Measurements from ENCODE around the gene MACROD2. TPM values are rescaled to one million over a fixed set of nuclear protein-coding genes. Genes with fewer than 3 reads are reported as not detected.

MACROD2 gene
- total RNA-seq, 1 experiment from 2014 or later: 3.1 TPM

DNA sequence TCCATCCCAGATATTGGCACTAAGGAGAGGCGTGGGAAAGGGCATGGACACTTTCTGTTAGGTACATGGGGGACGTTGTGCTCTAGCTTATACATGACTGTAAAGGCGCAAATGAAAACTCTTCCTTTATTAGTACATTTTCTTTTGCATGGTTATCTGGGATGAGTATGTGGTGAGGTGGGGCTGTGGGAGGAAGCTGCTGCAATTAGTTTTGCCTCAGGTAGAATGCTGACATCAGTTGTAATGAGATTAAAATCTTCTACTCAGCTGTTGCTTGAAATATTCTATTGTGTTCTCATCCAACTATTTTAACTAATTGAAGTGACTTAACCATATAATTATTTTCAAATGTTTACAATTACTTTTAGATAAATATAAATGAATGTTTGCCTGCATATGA, 560.4 kb downstream of the MACROD2 start:
- H3K36me3 Mint-ChIP-seq (ENCODE audit: insufficient read depth, unreplicated experiment): no peaks in the 10 kb centered on the region
- H3K27me3 Mint-ChIP-seq (ENCODE audit: insufficient read depth, unreplicated experiment): no peaks in the 10 kb centered on the region
- POLR2A ChIA-PET: interaction anchor here (1.1 to 2.1 kb wide), 4 partner anchors 11 to 26 kb away, joined by 4 to 8 read pairs (median 4); no protein-coding TSS in a partner anchor
- intact Hi-C loops (cut with micrococcal nuclease): no loop called here
- TF ChIP-seq, protein P1, sequence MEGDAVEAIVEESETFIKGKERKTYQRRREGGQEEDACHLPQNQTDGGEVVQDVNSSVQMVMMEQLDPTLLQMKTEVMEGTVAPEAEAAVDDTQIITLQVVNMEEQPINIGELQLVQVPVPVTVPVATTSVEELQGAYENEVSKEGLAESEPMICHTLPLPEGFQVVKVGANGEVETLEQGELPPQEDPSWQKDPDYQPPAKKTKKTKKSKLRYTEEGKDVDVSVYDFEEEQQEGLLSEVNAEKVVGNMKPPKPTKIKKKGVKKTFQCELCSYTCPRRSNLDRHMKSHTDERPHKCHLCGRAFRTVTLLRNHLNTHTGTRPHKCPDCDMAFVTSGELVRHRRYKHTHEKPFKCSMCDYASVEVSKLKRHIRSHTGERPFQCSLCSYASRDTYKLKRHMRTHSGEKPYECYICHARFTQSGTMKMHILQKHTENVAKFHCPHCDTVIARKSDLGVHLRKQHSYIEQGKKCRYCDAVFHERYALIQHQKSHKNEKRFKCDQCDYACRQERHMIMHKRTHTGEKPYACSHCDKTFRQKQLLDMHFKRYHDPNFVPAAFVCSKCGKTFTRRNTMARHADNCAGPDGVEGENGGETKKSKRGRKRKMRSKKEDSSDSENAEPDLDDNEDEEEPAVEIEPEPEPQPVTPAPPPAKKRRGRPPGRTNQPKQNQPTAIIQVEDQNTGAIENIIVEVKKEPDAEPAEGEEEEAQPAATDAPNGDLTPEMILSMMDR (IDR thresholded peaks at IDR 0.05; ENCODE audit: unreplicated experiment): no peak
- no TSS peak for BruUV-seq (replicated peaks)
- H3K4me1 Mint-ChIP-seq (ENCODE audit: insufficient read depth, unreplicated experiment): peaks cover 6% of the 10 kb centered on the region
- no peaks in the 10 kb centered on the region for H3K9me3 Mint-ChIP-seq (ENCODE audit: unreplicated experiment)
- H3K27ac Mint-ChIP-seq (ENCODE audit: low read depth, unreplicated experiment): no peak overlapping the region
- no peak for DNase-seq (ENCODE audit: unreplicated experiment)
- CTCF ChIA-PET: interaction anchor here (0.6 to 1.4 kb wide), 2 partner anchors 14 to 131 kb away, joined by 3 to 5 read pairs; no protein-coding TSS in a partner anchor
- no peak overlapping the region for H3K4me3 Mint-ChIP-seq (ENCODE audit: unreplicated experiment)

DNA sequence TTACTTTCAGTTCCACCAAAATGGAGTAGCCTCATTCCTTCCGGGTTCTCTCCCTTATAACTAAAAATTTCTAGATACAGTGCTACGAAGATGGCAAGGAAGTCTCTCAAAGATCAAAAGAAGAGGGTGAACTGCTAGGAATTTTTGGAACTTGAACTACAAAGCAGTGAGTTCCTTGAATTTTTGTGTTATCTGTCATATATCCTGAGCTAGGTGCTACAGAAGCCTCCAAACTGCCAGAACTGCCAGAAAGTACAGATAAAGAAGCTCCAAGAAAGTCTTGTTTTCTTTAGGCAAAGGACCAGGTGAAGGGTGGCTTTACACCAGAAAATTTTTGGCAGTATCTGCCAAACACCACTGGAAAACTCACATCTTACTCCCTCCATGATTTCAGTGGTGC, 560.9 kb downstream of the MACROD2 start:
- no peak overlapping the region for H3K27ac Mint-ChIP-seq (ENCODE audit: low read depth, unreplicated experiment)
- H3K27me3 Mint-ChIP-seq (ENCODE audit: insufficient read depth, unreplicated experiment): no peaks in the 10 kb centered on the region
- CTCF ChIA-PET: interaction anchor here (1.4 kb wide), 1 partner anchor 13 kb away, joined by 5 read pairs; no protein-coding TSS in a partner anchor
- peaks cover 6% of the 10 kb centered on the region for H3K4me1 Mint-ChIP-seq (ENCODE audit: insufficient read depth, unreplicated experiment)
- H3K9me3 Mint-ChIP-seq (ENCODE audit: unreplicated experiment): no peaks in the 10 kb centered on the region
- H3K4me3 Mint-ChIP-seq (ENCODE audit: unreplicated experiment): no peak overlapping the region
- TF ChIP-seq, protein P1 (IDR thresholded peaks at IDR 0.05; ENCODE audit: unreplicated experiment): no peak
- no peaks in the 10 kb centered on the region for H3K36me3 Mint-ChIP-seq (ENCODE audit: insufficient read depth, unreplicated experiment)
- intact Hi-C loops (cut with micrococcal nuclease): no loop called here
- DNase-seq (ENCODE audit: unreplicated experiment): no peak
- POLR2A ChIA-PET: interaction anchor here (1.7 to 2.1 kb wide), 3 partner anchors 10 to 15 kb away, joined by 4 to 8 read pairs (median 4); no protein-coding TSS in a partner anchor
- no TSS peak for BruUV-seq (replicated peaks)

DNA sequence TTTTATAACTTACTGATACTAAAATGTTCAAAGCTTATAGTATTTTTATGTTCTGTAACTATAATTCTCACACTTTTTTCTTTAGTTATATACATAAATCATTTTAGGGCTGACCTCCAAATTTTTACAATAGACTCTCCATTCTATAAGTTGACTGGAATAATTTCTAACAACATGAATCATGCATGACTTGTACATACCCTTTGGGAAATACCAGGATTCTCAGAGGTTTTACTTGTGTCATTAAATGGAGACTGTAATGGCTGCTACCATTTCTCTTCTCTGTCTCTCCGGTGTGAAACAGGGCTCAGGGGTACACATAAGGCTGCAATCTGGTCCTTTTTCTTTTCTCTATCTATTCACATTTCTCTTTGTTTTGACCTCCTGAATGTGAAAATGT, 564.3 kb downstream of the MACROD2 start:
- Mint-ChIP-seq H3K4me3 (ENCODE audit: unreplicated experiment) (no peak overlapping the region), H3K9me3 (ENCODE audit: unreplicated experiment) (no peaks in the 10 kb centered on the region), H3K36me3 (ENCODE audit: insufficient read depth, unreplicated experiment) (no peaks in the 10 kb centered on the region), H3K27me3 (ENCODE audit: insufficient read depth, unreplicated experiment) (no peaks in the 10 kb centered on the region), H3K27ac (ENCODE audit: low read depth, unreplicated experiment) (no peak overlapping the region), H3K4me1 (ENCODE audit: insufficient read depth, unreplicated experiment) (no peaks in the 10 kb centered on the region)
- TF ChIP-seq, protein P1 (IDR thresholded peaks at IDR 0.05; ENCODE audit: unreplicated experiment): no peak
- intact Hi-C loops (cut with micrococcal nuclease): no loop called here
- CTCF ChIA-PET: interaction anchor here (0.6 to 1.6 kb wide), 3 partner anchors 23 to 335 kb away, joined by 3 to 4 read pairs (median 3); no protein-coding TSS in a partner anchor
- POLR2A ChIA-PET: interaction anchor here (0.6 to 2.7 kb wide), 4 partner anchors 53 to 560 kb away, joined by 3 to 8 read pairs (median 4); partner anchors contain the start of gene FLRT3
- DNase-seq (ENCODE audit: unreplicated experiment): no peak
- no TSS peak for BruUV-seq (replicated peaks)

DNA sequence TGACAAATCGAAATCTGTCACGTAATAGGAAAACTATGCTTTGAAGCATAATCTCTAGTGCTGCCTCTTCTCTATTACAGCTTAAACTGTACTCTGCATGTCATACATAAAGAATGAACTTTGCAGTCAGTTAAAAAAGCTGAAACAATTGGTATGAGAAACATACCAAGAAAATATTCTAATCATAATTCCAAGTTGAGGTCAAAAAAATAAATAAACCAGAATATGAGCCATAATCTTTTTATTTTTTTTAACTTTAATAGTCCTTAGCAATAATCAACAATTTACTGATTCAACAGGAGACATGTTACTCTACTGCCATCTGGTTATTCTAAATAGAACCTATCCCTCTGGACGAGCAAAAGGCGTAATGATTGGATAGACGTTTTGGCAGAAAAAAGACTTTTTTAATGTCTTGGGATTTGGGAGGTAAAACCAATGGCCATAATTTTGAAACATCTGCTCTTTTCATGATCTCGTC, 566.5 kb downstream of the MACROD2 start:
- ChIA-PET POLR2A (interaction anchor here (0.6 to 1.7 kb wide), 2 partner anchors 42 to 195 kb away, joined by 3 to 5 read pairs; no protein-coding TSS in a partner anchor), CTCF (interaction anchor here (0.7 to 0.8 kb wide), 3 partner anchors 8 to 929 kb away, joined by 3 to 4 read pairs (median 4); no protein-coding TSS in a partner anchor)
- H3K27me3 Mint-ChIP-seq (ENCODE audit: insufficient read depth, unreplicated experiment): no peaks in the 10 kb centered on the region
- H3K4me3 Mint-ChIP-seq (ENCODE audit: unreplicated experiment): no peak overlapping the region
- H3K36me3 Mint-ChIP-seq (ENCODE audit: insufficient read depth, unreplicated experiment): no peaks in the 10 kb centered on the region
- no peaks in the 10 kb centered on the region for H3K4me1 Mint-ChIP-seq (ENCODE audit: insufficient read depth, unreplicated experiment)
- no TSS peak for BruUV-seq (replicated peaks)
- TF ChIP-seq, protein P1 (IDR thresholded peaks at IDR 0.05; ENCODE audit: unreplicated experiment): no peak
- DNase-seq (ENCODE audit: unreplicated experiment): no peak
- peaks cover 6% of the 10 kb centered on the region for H3K9me3 Mint-ChIP-seq (ENCODE audit: unreplicated experiment)
- no peak overlapping the region for H3K27ac Mint-ChIP-seq (ENCODE audit: low read depth, unreplicated experiment)
- intact Hi-C loops (cut with micrococcal nuclease): no loop called here

All from MCF 10A (cell line).